ENCODE data around the gene EHBP1L1. TPM values are rescaled to one million over a fixed set of nuclear protein-coding genes. Genes with fewer than 3 reads are reported as not detected.

EHBP1L1 gene
- total and polyA plus RNA-seq, 2 of the 8 experiments (the other 6 are each of a cell fraction or from before 2014, with no cell fraction given), result 4.3 to 6.6 TPM

GRCh38 chr11:65634905-65635731, 59.3 kb downstream of the EHBP1L1 start:
- H3K14ac ChIP-seq (ENCODE audit: insufficient read length), result no peak overlapping the region
- peaks cover 2 to 39% (median 23%) of the 10 kb centered on the region in 4 experiments; a peak in 7 of 8 replicates for H3K36me3 ChIP-seq (ENCODE audit: control insufficient read depth in 2 of 4, insufficient read depth in 4 of 4, low read length in 3 of 4)
- TF ChIP-seq RNF2 (IDR thresholded peaks at IDR 0.05; ENCODE audit: borderline replicate concordance, low read depth, low read length, missing control alignments, poor library complexity, severe bottlenecking) (no peak), MAFK (IDR thresholded peaks at IDR 0.05; ENCODE audit: low read depth, low read length) (no peak), ZNF274 (IDR thresholded peaks at IDR 0.05; ENCODE audit: borderline replicate concordance, extremely low read depth, low read length) (no peak), ASH2L (IDR thresholded peaks at IDR 0.05; ENCODE audit: low read length) (no peak), SP4 (IDR thresholded peaks at IDR 0.05; ENCODE audit: low read length) (no peak), GABPA (IDR thresholded peaks at IDR 0.05; ENCODE audit: borderline replicate concordance, insufficient read depth, low read length) (no peak), ATF2 (IDR thresholded peaks at IDR 0.05; ENCODE audit: low read length) (no peak), RBBP5 (IDR thresholded peaks at IDR 0.05; ENCODE audit: borderline replicate concordance, low read depth, low read length) (no peak), KDM1A (IDR thresholded peaks at IDR 0.05; ENCODE audit: borderline replicate concordance, low read length) (no peak)

More at GRCh38 chr11:65634905-65635731, 59.3 kb downstream of the EHBP1L1 start:
- H3K4ac ChIP-seq (replicated peaks; ENCODE audit: insufficient read length, low read depth, low read length), result no peak overlapping the region
- WGBS, 2 experiments (ENCODE audit: extremely low coverage in 1 of 2, insufficient coverage in 1 of 2, insufficient read length in 1 of 2, insufficient replicate concordance in 2 of 2, low coverage in 1 of 2, low lambda C conversion rate in 2 of 2, missing lambda C conversion rate in 1 of 2), result 96% methylated on average over 39 of the region's 46 CpGs; no CpG with 5 or more reads in 1 of the 2 experiments
- H3K4me3 ChIP-seq (ENCODE audit: extremely low read depth in 1 of 4, insufficient read depth in 2 of 4, low read depth in 3 of 4, low read length in 4 of 4), result no peak overlapping the region
- H2AK5ac ChIP-seq (ENCODE audit: low read depth, low read length), result no peak overlapping the region
- H3K79me1 ChIP-seq (ENCODE audit: low read depth, low read length), result peaks cover 4% of the 10 kb centered on the region; the same call in 1 of the 2 replicates
- ChIA-PET CTCF (ENCODE audit: partially characterized antibody) (interaction anchor here (0.5 to 2.4 kb wide), 6 partner anchors 9 to 1451 kb away, joined by 3 to 9 read pairs (median 3); no protein-coding TSS in a partner anchor), POLR2A (ENCODE audit: partially characterized antibody) (interaction anchor here (1.1 to 6.9 kb wide), 6 partner anchors 10 to 43 kb away, joined by 3 to 55 read pairs (median 5); no protein-coding TSS in a partner anchor)
- no peak overlapping the region for H4K8ac ChIP-seq (ENCODE audit: extremely low read depth, insufficient read depth, low read length)
- H3K56ac ChIP-seq (replicated peaks; ENCODE audit: insufficient read length, low read depth, low read length), result no peak overlapping the region
- peaks cover 0 to 10% of the 10 kb centered on the region in 2 experiments for H4K20me1 ChIP-seq (replicated peaks in 1 of 2; ENCODE audit: control insufficient read depth in 1 of 2, insufficient read depth in 2 of 2, low read length in 2 of 2)
- H3K9ac ChIP-seq (replicated peaks in 1 of 4; ENCODE audit: extremely low read depth in 1 of 4, low read depth in 3 of 4, low read length in 3 of 4), result no peak overlapping the region; a peak in 1 of 7 replicates
- no peak overlapping the region for H2BK12ac ChIP-seq (ENCODE audit: low read depth, low read length)
- FAIRE-seq (no peak), DNase-seq (ENCODE audit: low read depth in 1 of 2, low spot score in 2 of 2) (no peak)
- H3K23me2 ChIP-seq (ENCODE audit: low read depth, low read length), result peaks cover 3% of the 10 kb centered on the region; the same call in 1 of the 2 replicates
- no peak overlapping the region for H4K91ac ChIP-seq (replicated peaks; ENCODE audit: insufficient read length, low read length)
- H4K5ac ChIP-seq (ENCODE audit: insufficient read length, low read depth, low read length), result no peak overlapping the region
- H2AFZ ChIP-seq (ENCODE audit: low read length), result no peak overlapping the region
- H3K4me1 ChIP-seq (replicated peaks in 1 of 4; ENCODE audit: control insufficient read depth in 3 of 4, insufficient read depth in 4 of 4, low read length in 3 of 4), result peaks cover 3 to 15% (median 8%) of the 10 kb centered on the region in 4 experiments
- H3K4me2 ChIP-seq (ENCODE audit: insufficient read depth in 1 of 2, low read depth in 2 of 2, low read length in 2 of 2), result no peak overlapping the region
- no peak overlapping the region for H2BK5ac ChIP-seq (ENCODE audit: low read depth, low read length)
- H3K23ac ChIP-seq (ENCODE audit: insufficient read length), result no peak overlapping the region
- no peak overlapping the region for H2BK15ac ChIP-seq (ENCODE audit: low read length)
- no peak overlapping the region for H2BK120ac ChIP-seq (replicated peaks; ENCODE audit: low read depth, low read length)
- no peaks in the 10 kb centered on the region for H3K9me3 ChIP-seq (ENCODE audit: insufficient read depth in 2 of 2, low read depth in 1 of 2, low read length in 1 of 2)
- no peaks in the 10 kb centered on the region for H3K79me2 ChIP-seq (ENCODE audit: control insufficient read depth in 1 of 2, insufficient read depth in 2 of 2, low read length in 2 of 2)
- no peak overlapping the region for H2BK20ac ChIP-seq (ENCODE audit: low read length)
- H3K18ac ChIP-seq (ENCODE audit: extremely low read depth, low read length), result no peak overlapping the region
- no peaks in the 10 kb centered on the region for H3K27me3 ChIP-seq (replicated peaks in 1 of 4; ENCODE audit: control insufficient read depth in 3 of 4, extremely low read depth in 1 of 4, insufficient read depth in 3 of 4, low read length in 3 of 4)
- H3K27ac ChIP-seq (ENCODE audit: low read depth, low read length), result no peak overlapping the region
